ENCODE results near the gene RINL. TPM values are rescaled to one million over a fixed set of nuclear protein-coding genes. Genes with fewer than 3 reads are reported as not detected.

RINL gene
- total and polyA plus RNA-seq, 2 of the 8 experiments (the other 6 are each of a cell fraction or from before 2014, with no cell fraction given) = 11.1 to 11.9 TPM

DNA sequence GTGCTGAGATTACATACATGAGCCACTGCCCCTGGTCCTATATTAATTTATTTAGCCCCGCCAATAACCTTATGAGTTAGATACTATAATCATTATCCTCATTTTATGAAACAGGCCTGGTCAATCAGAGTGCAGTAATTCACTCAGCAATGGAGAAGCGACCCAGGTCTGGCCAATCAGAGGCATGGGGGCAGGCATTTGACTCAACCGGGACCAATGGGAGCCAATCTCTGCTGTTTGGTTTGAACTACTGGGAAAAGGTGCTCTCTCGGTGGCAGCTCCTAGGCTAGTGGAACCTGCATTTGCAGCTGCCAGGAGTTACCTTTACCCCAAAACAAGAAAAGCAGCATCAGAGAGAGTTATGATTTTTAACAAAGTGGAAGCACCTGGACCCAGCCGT lies 14.8 kb upstream of the RINL start:
- Histone ChIP-seq H2AFZ (ENCODE audit: low read length) (no peak overlapping the region), H3K56ac (replicated peaks; ENCODE audit: insufficient read length, low read depth, low read length) (no peak overlapping the region), H2AK5ac (ENCODE audit: low read depth, low read length) (no peak overlapping the region), H3K79me1 (ENCODE audit: low read depth, low read length) (no peaks in the 10 kb centered on the region; the same call in 1 of the 2 replicates), H3K79me2 (ENCODE audit: control insufficient read depth in 1 of 2, insufficient read depth in 2 of 2, low read length in 2 of 2) (no peaks in the 10 kb centered on the region), H4K91ac (replicated peaks; ENCODE audit: insufficient read length, low read length) (no peak overlapping the region), H2BK120ac (replicated peaks; ENCODE audit: low read depth, low read length) (no peak overlapping the region), H2BK15ac (ENCODE audit: low read length) (no peak overlapping the region), H3K4me2 (ENCODE audit: insufficient read depth in 1 of 2, low read depth in 2 of 2, low read length in 2 of 2) (no peak overlapping the region), H2BK5ac (ENCODE audit: low read depth, low read length) (no peak overlapping the region), H3K23ac (ENCODE audit: insufficient read length) (no peak overlapping the region), H3K27me3 (replicated peaks in 1 of 4; ENCODE audit: control insufficient read depth in 3 of 4, extremely low read depth in 1 of 4, insufficient read depth in 3 of 4, low read length in 3 of 4) (no peaks in the 10 kb centered on the region), H3K4ac (replicated peaks; ENCODE audit: insufficient read length, low read depth, low read length) (no peak overlapping the region), H3K18ac (ENCODE audit: extremely low read depth, low read length) (no peak overlapping the region), H4K8ac (ENCODE audit: extremely low read depth, insufficient read depth, low read length) (no peak overlapping the region), H3K9me3 (ENCODE audit: insufficient read depth in 2 of 2, low read depth in 1 of 2, low read length in 1 of 2) (no peaks in the 10 kb centered on the region), H3K27ac (ENCODE audit: low read depth, low read length) (no peak overlapping the region), H4K20me1 (replicated peaks in 1 of 2; ENCODE audit: control insufficient read depth in 1 of 2, insufficient read depth in 2 of 2, low read length in 2 of 2) (peaks cover 0 to 2% of the 10 kb centered on the region in 2 experiments), H3K9ac (replicated peaks in 1 of 4; ENCODE audit: extremely low read depth in 1 of 4, low read depth in 3 of 4, low read length in 3 of 4) (no peak overlapping the region), H3K23me2 (ENCODE audit: low read depth, low read length) (no peaks in the 10 kb centered on the region), H3K4me1 (replicated peaks in 1 of 4; ENCODE audit: control insufficient read depth in 3 of 4, insufficient read depth in 4 of 4, low read length in 3 of 4) (no peaks in the 10 kb centered on the region), H2BK12ac (ENCODE audit: low read depth, low read length) (no peak overlapping the region), H2BK20ac (ENCODE audit: low read length) (no peak overlapping the region), H3K4me3 (ENCODE audit: extremely low read depth in 1 of 4, insufficient read depth in 2 of 4, low read depth in 3 of 4, low read length in 4 of 4) (no peak overlapping the region), H4K5ac (ENCODE audit: insufficient read length, low read depth, low read length) (no peak overlapping the region), H3K14ac (ENCODE audit: insufficient read length) (no peak overlapping the region), H3K36me3 (ENCODE audit: control insufficient read depth in 2 of 4, insufficient read depth in 4 of 4, low read length in 3 of 4) (no peaks in the 10 kb centered on the region)
- no peak for DNase-seq (ENCODE audit: low read depth in 1 of 2, low spot score in 2 of 2)
- 88% methylated on average over 5 of the region's 5 CpGs; no CpG with 5 or more reads in 1 of the 2 experiments for WGBS, 2 experiments (ENCODE audit: extremely low coverage in 1 of 2, insufficient coverage in 1 of 2, insufficient read length in 1 of 2, insufficient replicate concordance in 2 of 2, low coverage in 1 of 2, low lambda C conversion rate in 2 of 2, missing lambda C conversion rate in 1 of 2)
- no peak for FAIRE-seq
- TF ChIP-seq JUN (IDR thresholded peaks at IDR 0.05; ENCODE audit: low read depth, low read length) = no peak
- TF ChIP-seq SRF (IDR thresholded peaks at IDR 0.05; ENCODE audit: low read depth, low read length) = no peak
- TF ChIP-seq, protein P1, sequence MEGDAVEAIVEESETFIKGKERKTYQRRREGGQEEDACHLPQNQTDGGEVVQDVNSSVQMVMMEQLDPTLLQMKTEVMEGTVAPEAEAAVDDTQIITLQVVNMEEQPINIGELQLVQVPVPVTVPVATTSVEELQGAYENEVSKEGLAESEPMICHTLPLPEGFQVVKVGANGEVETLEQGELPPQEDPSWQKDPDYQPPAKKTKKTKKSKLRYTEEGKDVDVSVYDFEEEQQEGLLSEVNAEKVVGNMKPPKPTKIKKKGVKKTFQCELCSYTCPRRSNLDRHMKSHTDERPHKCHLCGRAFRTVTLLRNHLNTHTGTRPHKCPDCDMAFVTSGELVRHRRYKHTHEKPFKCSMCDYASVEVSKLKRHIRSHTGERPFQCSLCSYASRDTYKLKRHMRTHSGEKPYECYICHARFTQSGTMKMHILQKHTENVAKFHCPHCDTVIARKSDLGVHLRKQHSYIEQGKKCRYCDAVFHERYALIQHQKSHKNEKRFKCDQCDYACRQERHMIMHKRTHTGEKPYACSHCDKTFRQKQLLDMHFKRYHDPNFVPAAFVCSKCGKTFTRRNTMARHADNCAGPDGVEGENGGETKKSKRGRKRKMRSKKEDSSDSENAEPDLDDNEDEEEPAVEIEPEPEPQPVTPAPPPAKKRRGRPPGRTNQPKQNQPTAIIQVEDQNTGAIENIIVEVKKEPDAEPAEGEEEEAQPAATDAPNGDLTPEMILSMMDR (IDR thresholded peaks at IDR 0.05; ENCODE audit: control extremely low read depth in 1 of 3, insufficient read depth in 1 of 3, low read depth in 1 of 3, low read length in 3 of 3) = no peak
- no peak for TF ChIP-seq RNF2 (IDR thresholded peaks at IDR 0.05; ENCODE audit: borderline replicate concordance, low read depth, low read length, missing control alignments, poor library complexity, severe bottlenecking)
- TF ChIP-seq, protein P2, sequence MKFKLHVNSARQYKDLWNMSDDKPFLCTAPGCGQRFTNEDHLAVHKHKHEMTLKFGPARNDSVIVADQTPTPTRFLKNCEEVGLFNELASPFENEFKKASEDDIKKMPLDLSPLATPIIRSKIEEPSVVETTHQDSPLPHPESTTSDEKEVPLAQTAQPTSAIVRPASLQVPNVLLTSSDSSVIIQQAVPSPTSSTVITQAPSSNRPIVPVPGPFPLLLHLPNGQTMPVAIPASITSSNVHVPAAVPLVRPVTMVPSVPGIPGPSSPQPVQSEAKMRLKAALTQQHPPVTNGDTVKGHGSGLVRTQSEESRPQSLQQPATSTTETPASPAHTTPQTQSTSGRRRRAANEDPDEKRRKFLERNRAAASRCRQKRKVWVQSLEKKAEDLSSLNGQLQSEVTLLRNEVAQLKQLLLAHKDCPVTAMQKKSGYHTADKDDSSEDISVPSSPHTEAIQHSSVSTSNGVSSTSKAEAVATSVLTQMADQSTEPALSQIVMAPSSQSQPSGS (IDR thresholded peaks at IDR 0.05; ENCODE audit: low read length) = no peak
- no peak for TF ChIP-seq CEBPB (IDR thresholded peaks at IDR 0.05; ENCODE audit: low read depth, low read length)
- no peak for TF ChIP-seq RXRA (IDR thresholded peaks at IDR 0.05; ENCODE audit: insufficient read depth, low read depth, low read length)
- CTCF ChIA-PET (ENCODE audit: partially characterized antibody) = interaction anchor here (0.5 to 1.3 kb wide), 5 partner anchors 14 to 141 kb away, joined by 3 read pairs; no protein-coding TSS in a partner anchor
- POLR2A ChIA-PET (ENCODE audit: partially characterized antibody) = interaction anchor here (0.8 kb wide), 1 partner anchor 49 kb away, joined by 3 read pairs; no protein-coding TSS in a partner anchor

All from H1 (cell line).